ENCODE data around the gene ITFG1.
"Not testable (repeated sequence)": the region's sequence is repeated elsewhere in the genome, so short reads cannot be mapped to it uniquely, and the experiment has no call there.

- TF ChIP-seq CTCF, POLR2AphosphoS5 (IDR thresholded peaks at IDR 0.05): not testable (repeated sequence)
Measured at GRCh38 chr16:47324309-47324708, 136.6 kb downstream of the ITFG1 start.

Measured in suprapubic skin (tissue), 3 donors.